NCI-H226 (cell line): Measurements from ENCODE around the gene RGS9BP.
"Not testable (repeated sequence)": the region's sequence is repeated elsewhere in the genome, so short reads cannot be mapped to it uniquely, and the experiment has no call there.

ENCODE experiments used
- DNase-seq: peaks from one replicate; pipeline ENCODE4 v3.0.0-alpha.2; 2015

The RGS9BP gene

GRCh38 chr19:32675720-32676185 lies at the start of gene RGS9BP:
RGS9BP (plus strand) TSS chr19:32675848; CDS start chr19:32676264, 416 bp downstream.
- DNase-seq, result peak; percentile 72

- no peak for DNase-seq
Observed at GRCh38 chr19:32626969-32627368, 48.7 kb upstream of the RGS9BP start.

GRCh38 chr19:32627714-32628270 lies 47.9 kb upstream of the RGS9BP start:
- no peak for DNase-seq

- no peak for DNase-seq
Observed at GRCh38 chr19:32630338-32630737, 45.3 kb upstream of the RGS9BP start.

- no peak for DNase-seq
Observed at GRCh38 chr19:32631381-32631780, 44.3 kb upstream of the RGS9BP start.

GRCh38 chr19:32637480-32637879 lies 38.2 kb upstream of the RGS9BP start:
- DNase-seq, result no peak

GRCh38 chr19:32638625-32639024 lies 37.0 kb upstream of the RGS9BP start:
- DNase-seq, result no peak

- no peak for DNase-seq
Observed at GRCh38 chr19:32642771-32643170, 32.9 kb upstream of the RGS9BP start.

GRCh38 chr19:32646556-32646955 lies 29.1 kb upstream of the RGS9BP start:
- DNase-seq, result no peak

- DNase-seq, result no peak
Observed at GRCh38 chr19:32647361-32647760, 28.3 kb upstream of the RGS9BP start.

GRCh38 chr19:32649751-32650150 lies 25.9 kb upstream of the RGS9BP start:
- DNase-seq, result no peak

GRCh38 chr19:32650671-32651070 lies 25.0 kb upstream of the RGS9BP start:
- no peak for DNase-seq

GRCh38 chr19:32651729-32652140 lies 23.9 kb upstream of the RGS9BP start:
- no peak for DNase-seq

GRCh38 chr19:32652331-32652730 lies 23.3 kb upstream of the RGS9BP start:
- DNase-seq, result not testable (repeated sequence)

GRCh38 chr19:32652894-32653598 lies 22.6 kb upstream of the RGS9BP start:
- DNase-seq, result peak; percentile 14

- no peak for DNase-seq
Observed at GRCh38 chr19:32653599-32653915, 22.1 kb upstream of the RGS9BP start.

GRCh38 chr19:32656379-32656778 lies 19.3 kb upstream of the RGS9BP start:
- not testable (repeated sequence) for DNase-seq

GRCh38 chr19:32658075-32658474 lies 17.6 kb upstream of the RGS9BP start:
- no peak for DNase-seq

- DNase-seq, result no peak
Observed at GRCh38 chr19:32658527-32658926, 17.1 kb upstream of the RGS9BP start.

GRCh38 chr19:32661318-32661717 lies 14.3 kb upstream of the RGS9BP start:
- no peak for DNase-seq

GRCh38 chr19:32662186-32662585 lies 13.5 kb upstream of the RGS9BP start:
- no peak for DNase-seq

GRCh38 chr19:32666084-32666483 lies 9.6 kb upstream of the RGS9BP start:
- DNase-seq, result no peak

GRCh38 chr19:32669310-32669709 lies 6.3 kb upstream of the RGS9BP start:
- no peak for DNase-seq

GRCh38 chr19:32671883-32672593 lies 3.6 kb upstream of the RGS9BP start:
- no peak for DNase-seq
